LNCAP (cell line): ENCODE measurements around the gene TAS1R1.

Source experiments
- TF ChIP-seq, protein P1 (sequence below): fragments of 450-650 bp; IDR thresholded peaks from 2 replicates; pipeline ENCODE4 v1.5.1; 2017; ENCODE audit warnings: mild to moderate bottlenecking

The TAS1R1 gene

DNA sequence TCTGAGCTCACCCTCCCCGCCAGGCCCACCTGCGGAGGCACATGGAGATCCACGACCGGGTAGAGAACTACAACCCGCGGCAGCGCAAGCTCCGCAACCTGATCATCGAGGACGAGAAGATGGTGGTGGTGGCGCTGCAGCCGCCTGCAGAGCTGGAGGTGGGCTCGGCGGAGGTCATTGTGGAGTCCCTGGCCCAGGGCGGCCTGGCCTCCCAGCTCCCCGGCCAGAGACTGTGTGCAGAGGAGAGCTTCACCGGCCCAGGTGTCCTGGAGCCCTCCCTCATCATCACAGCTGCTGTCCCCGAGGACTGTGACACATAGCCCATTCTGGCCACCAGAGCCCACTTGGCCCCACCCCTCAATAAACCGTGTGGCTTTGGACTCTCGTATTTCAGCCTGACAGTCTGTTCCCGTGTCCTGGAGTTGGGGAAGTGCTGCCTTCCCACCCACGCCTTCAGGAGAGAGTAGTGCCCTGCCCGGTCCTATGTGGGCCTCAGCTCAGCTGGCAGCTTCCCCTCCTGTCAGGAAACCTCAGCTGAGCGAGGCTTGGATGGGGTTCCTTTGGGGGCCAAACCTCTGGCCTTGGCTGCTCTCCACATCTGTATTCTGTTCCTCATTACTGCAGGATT is 33.9 kb downstream of the TAS1R1 start:
- TF ChIP-seq, protein P1, sequence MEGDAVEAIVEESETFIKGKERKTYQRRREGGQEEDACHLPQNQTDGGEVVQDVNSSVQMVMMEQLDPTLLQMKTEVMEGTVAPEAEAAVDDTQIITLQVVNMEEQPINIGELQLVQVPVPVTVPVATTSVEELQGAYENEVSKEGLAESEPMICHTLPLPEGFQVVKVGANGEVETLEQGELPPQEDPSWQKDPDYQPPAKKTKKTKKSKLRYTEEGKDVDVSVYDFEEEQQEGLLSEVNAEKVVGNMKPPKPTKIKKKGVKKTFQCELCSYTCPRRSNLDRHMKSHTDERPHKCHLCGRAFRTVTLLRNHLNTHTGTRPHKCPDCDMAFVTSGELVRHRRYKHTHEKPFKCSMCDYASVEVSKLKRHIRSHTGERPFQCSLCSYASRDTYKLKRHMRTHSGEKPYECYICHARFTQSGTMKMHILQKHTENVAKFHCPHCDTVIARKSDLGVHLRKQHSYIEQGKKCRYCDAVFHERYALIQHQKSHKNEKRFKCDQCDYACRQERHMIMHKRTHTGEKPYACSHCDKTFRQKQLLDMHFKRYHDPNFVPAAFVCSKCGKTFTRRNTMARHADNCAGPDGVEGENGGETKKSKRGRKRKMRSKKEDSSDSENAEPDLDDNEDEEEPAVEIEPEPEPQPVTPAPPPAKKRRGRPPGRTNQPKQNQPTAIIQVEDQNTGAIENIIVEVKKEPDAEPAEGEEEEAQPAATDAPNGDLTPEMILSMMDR = no peak

DNA sequence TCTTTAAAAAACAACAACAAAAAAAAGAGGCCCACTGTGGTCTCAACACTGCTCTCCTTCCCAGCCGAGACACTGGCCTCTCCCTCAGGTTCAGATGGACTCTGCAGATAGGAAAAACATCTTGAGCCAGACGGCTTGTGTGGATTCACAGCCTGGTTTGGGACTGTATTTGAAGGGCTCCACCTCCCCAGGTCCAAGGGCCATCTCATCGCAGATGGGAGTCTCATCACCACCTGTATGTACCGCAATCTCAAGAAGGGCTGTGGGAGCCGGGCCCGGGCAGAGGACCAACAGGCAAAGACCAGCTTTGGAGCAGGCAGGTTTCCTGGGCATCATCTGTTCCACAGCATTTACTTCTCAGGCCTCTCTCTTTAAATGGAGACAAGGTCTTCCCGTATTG is 34.9 kb downstream of the TAS1R1 start:
- TF ChIP-seq, protein P1 = no peak

DNA sequence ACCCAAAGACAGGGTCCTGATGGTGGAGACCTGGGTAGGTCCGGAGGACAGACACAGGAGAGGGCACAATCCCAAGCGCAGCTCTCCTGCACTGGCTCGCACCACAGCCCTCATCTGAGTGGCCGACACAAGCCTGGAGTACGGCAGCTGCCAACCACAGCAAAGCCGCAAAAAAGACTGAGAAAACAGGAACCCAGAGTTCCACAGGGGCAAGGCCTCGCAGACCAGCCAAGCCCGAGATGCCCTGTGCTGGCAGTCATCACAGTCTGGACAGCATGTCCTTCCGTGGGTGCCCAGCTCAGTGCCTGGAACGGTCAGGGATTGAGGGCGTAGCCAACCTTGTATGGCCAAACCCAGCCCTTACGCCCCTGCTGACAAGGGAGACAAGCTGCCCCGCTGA is 36.1 kb downstream of the TAS1R1 start:
- TF ChIP-seq, protein P1 = no peak

DNA sequence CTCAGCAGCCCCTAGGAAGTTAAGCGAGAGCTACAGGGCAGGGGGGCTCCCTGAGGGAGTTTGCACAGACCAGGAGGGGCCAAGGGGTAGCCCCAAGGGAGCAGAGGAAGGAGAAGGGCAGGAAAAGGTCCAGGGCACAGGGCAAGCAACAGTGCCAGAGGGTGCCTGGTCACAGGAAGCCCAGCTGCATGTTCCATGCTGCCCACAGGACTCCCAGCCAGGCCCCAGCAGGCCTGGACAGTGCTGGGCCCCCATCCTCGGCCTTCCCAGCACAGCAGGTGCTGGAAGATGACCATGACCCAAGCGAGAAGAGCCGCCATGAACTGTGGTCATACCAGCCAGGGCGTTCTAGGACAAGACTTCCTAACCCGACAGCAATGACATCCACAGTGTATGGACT is 36.5 kb downstream of the TAS1R1 start:
- TF ChIP-seq, protein P1 = no peak

DNA sequence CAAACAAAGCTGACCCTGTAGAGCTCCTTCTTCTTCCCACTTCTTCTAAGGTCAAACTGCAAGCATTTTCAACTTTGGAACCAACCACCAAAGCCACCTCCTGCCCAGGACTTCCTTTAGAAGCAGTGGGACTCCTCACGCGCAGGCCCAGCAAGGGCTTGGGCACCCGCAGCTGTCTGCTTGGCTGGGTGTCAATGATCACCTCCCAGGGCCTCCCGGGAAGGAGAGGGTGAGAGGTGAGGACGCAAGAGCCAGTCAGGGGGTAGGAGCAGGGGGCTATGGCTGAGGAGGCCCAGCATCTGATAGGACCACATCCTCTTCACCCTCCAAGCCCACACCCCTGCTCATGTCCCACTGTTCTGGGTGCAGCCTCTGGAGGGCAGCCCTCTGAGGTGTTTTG is 37.3 kb downstream of the TAS1R1 start:
- TF ChIP-seq, protein P1 = no peak

DNA sequence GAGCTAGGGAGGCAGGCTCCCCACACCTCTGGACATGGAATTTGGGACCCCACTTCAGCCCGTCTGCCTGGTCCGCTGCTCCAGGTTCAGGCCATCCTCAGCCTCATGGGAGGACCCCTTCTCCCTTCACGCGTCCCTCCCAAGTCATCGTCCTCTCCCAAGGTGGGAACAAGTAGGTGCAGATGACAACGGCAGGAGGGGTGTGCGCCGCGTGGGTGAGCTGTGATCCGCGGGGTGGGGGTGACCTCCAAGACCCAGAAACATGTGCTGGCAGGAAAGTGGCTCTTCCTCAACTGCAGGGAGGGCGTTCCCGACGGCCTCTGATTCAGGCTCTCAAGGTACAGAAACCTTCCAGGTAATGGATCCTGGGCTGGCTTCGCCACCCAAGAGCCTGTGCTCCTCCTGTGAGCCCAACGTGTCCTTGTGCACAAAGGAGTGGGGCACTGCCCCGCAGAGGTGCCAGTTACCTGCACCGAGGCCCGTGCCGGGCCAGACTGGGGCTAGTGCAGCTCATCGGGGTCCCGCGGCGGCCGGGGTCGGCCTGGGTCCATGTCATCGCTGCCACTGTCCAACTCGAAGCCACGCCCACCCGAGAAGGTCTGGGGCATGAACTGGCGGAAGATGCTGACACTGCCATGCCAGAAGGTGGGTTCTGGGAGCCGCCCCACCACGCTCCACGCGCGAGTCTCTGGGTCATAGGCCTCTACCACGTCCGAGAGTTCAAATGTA is 37.9 kb downstream of the TAS1R1 start:
- TF ChIP-seq, protein P1 = no peak

DNA sequence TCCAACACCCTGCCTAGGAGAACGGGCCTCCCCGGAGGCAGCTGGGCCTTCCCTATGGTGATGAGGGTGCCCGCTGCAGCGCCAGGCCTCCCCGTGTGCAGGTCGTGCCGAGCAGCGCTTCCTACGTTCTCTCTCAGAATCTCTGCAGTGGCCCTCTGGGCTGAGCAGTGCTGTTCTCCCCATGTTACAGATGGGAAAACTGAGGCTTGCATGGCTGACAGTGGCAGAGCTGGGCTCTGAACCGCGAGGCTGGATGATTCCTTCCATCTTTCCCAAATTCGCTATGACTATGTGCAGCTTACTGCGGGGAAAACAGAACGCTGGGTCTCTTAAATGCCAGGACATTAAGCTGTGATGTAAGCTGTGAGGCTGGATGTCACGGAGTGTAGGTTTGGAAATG is 38.7 kb downstream of the TAS1R1 start:
- TF ChIP-seq, protein P1 = no peak
